Activated naive CD8-positive, alpha-beta T cell treated with anti-CD3 and anti-CD28 coated beads, Interleukin-2, amount 50 U/mL, for 16 hours (primary cell): ENCODE results near the gene SHPK.
"Not testable (repeated sequence)": the region's sequence is repeated elsewhere in the genome, so short reads cannot be mapped to it uniquely, and the experiment has no call there.

Experiments used
- DNase-seq: peaks from one replicate; pipeline ENCODE4 v3.0.0-alpha.2; 2020; ENCODE audit warnings: low read depth, low spot score

SHPK gene

GRCh38 chr17:3590231-3590630 is 45.8 kb downstream of the SHPK start:
- DNase-seq, result no peak

- DNase-seq, result no peak
Measured at GRCh38 chr17:3589784-3590183, 46.3 kb downstream of the SHPK start.

GRCh38 chr17:3585826-3586225 is 50.2 kb downstream of the SHPK start:
- no peak for DNase-seq

GRCh38 chr17:3583456-3583855 is 52.6 kb downstream of the SHPK start:
- DNase-seq, result no peak

- DNase-seq, result no peak
Measured at GRCh38 chr17:3582915-3583314, 53.1 kb downstream of the SHPK start.

GRCh38 chr17:3578667-3579066 is 57.4 kb downstream of the SHPK start:
- not testable (repeated sequence) for DNase-seq

- DNase-seq, result no peak
Measured at GRCh38 chr17:3576970-3577369, 59.1 kb downstream of the SHPK start.

- DNase-seq, result no peak
Measured at GRCh38 chr17:3575511-3575910, 60.5 kb downstream of the SHPK start.

GRCh38 chr17:3574231-3574630 is 61.8 kb downstream of the SHPK start:
- no peak for DNase-seq

GRCh38 chr17:3573246-3574100 is 62.6 kb downstream of the SHPK start:
- DNase-seq, result no peak

- DNase-seq, result no peak
Measured at GRCh38 chr17:3572231-3572630, 63.8 kb downstream of the SHPK start.

GRCh38 chr17:3571043-3571900 is 64.8 kb downstream of the SHPK start:
- no peak for DNase-seq

- no peak for DNase-seq
Measured at GRCh38 chr17:3569534-3570137, 66.4 kb downstream of the SHPK start.

GRCh38 chr17:3566551-3566950 is 69.5 kb downstream of the SHPK start:
- DNase-seq, result no peak

- DNase-seq, result no peak
Measured at GRCh38 chr17:3565143-3565542, 70.9 kb downstream of the SHPK start.

GRCh38 chr17:3564241-3564640 is 71.8 kb downstream of the SHPK start:
- DNase-seq, result not testable (repeated sequence)

- no peak for DNase-seq
Measured at GRCh38 chr17:3559270-3559645, 76.8 kb downstream of the SHPK start.

GRCh38 chr17:3558603-3559269 is 77.3 kb downstream of the SHPK start:
- DNase-seq, result no peak
